ENCODE results near the gene CLIP3. TPM values are rescaled to one million over a fixed set of nuclear protein-coding genes. Genes with fewer than 3 reads are reported as not detected.

CLIP3 gene
- total RNA-seq, 1 experiment from 2014 or later: 4.2 TPM

GRCh38 chr19:36047835-36048234 lies 15.2 kb upstream of the CLIP3 start:
- ChIA-PET POLR2A (ENCODE audit: unreplicated experiment) (no interaction called here), CTCF (no interaction called here)
- no peaks in the 10 kb centered on the region for H3K9me3 ChIP-seq (ENCODE audit: insufficient read depth, low read depth)
- H3K79me2 ChIP-seq (ENCODE audit: low read depth): no peaks in the 10 kb centered on the region
- intact Hi-C loops (cut with micrococcal nuclease; ENCODE audit: unreplicated experiment): no loop called here
- no TSS peak for BruUV-seq (replicated peaks)
- H3K9me2 ChIP-seq (ENCODE audit: insufficient read depth): no peaks in the 10 kb centered on the region
- H2AFZ ChIP-seq: no peak overlapping the region
- H4K20me1 ChIP-seq (ENCODE audit: insufficient read depth): no peaks in the 10 kb centered on the region
- H3K27ac ChIP-seq: no peak overlapping the region
- H3K27me3 ChIP-seq (ENCODE audit: insufficient read depth, low read depth): no peaks in the 10 kb centered on the region
- H3K4me1 ChIP-seq (replicated peaks; ENCODE audit: insufficient read depth): 0 out of 2 replicates have a peak, but pooled peaks cover 2% of the 10 kb centered on the region
- peaks cover 10% of the 10 kb centered on the region; the same call in 1 of the 2 replicates for H3F3A ChIP-seq (ENCODE audit: insufficient read depth, low read depth)
- TF ChIP-seq, protein P1, sequence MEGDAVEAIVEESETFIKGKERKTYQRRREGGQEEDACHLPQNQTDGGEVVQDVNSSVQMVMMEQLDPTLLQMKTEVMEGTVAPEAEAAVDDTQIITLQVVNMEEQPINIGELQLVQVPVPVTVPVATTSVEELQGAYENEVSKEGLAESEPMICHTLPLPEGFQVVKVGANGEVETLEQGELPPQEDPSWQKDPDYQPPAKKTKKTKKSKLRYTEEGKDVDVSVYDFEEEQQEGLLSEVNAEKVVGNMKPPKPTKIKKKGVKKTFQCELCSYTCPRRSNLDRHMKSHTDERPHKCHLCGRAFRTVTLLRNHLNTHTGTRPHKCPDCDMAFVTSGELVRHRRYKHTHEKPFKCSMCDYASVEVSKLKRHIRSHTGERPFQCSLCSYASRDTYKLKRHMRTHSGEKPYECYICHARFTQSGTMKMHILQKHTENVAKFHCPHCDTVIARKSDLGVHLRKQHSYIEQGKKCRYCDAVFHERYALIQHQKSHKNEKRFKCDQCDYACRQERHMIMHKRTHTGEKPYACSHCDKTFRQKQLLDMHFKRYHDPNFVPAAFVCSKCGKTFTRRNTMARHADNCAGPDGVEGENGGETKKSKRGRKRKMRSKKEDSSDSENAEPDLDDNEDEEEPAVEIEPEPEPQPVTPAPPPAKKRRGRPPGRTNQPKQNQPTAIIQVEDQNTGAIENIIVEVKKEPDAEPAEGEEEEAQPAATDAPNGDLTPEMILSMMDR (conservative IDR thresholded peaks at IDR 0.05): no peak
- TF ChIP-seq EZH2 (IDR thresholded peaks at IDR 0.05; ENCODE audit: low read depth): no peak
- H3K36me3 ChIP-seq (ENCODE audit: low read depth): no peaks in the 10 kb centered on the region
- no peak overlapping the region for H3K4me3 ChIP-seq
- no peak for DNase-seq
- no peak overlapping the region for H3K4me2 ChIP-seq

- no peak overlapping the region for H3K4me3 ChIP-seq
- POLR2A ChIA-PET (ENCODE audit: unreplicated experiment): no interaction called here
- BruUV-seq (replicated peaks): no TSS peak
- intact Hi-C loops (cut with micrococcal nuclease; ENCODE audit: unreplicated experiment): no loop called here
- H3F3A ChIP-seq (ENCODE audit: insufficient read depth, low read depth): peaks cover 1% of the 10 kb centered on the region; the same call in 1 of the 2 replicates
- no peak overlapping the region for H3K27ac ChIP-seq
- CTCF ChIA-PET: no interaction called here
- no peak overlapping the region for H3K4me2 ChIP-seq
- TF ChIP-seq, protein P1 (conservative IDR thresholded peaks at IDR 0.05): no peak
- TF ChIP-seq EZH2 (IDR thresholded peaks at IDR 0.05; ENCODE audit: low read depth): no peak
- no peaks in the 10 kb centered on the region for H3K36me3 ChIP-seq (ENCODE audit: low read depth)
- H3K27me3 ChIP-seq (ENCODE audit: insufficient read depth, low read depth): no peaks in the 10 kb centered on the region
- peaks cover 2% of the 10 kb centered on the region for H3K4me1 ChIP-seq (replicated peaks; ENCODE audit: insufficient read depth)
- no peak for DNase-seq
- no peaks in the 10 kb centered on the region for H3K9me2 ChIP-seq (ENCODE audit: insufficient read depth)
- no peaks in the 10 kb centered on the region for H3K9me3 ChIP-seq (ENCODE audit: insufficient read depth, low read depth)
- no peaks in the 10 kb centered on the region for H3K79me2 ChIP-seq (ENCODE audit: low read depth)
- no peaks in the 10 kb centered on the region for H4K20me1 ChIP-seq (ENCODE audit: insufficient read depth)
- H2AFZ ChIP-seq: no peak overlapping the region
Measured at GRCh38 chr19:36046443-36047050, 13.9 kb upstream of the CLIP3 start.

- ChIA-PET POLR2A (ENCODE audit: unreplicated experiment) (no interaction called here), CTCF (interaction anchor here (0.7 kb wide), 1 partner anchor 71 kb away, joined by 3 read pairs; no protein-coding TSS in a partner anchor)
- Histone ChIP-seq H3K4me1 (replicated peaks; ENCODE audit: insufficient read depth) (peaks cover 8% of the 10 kb centered on the region), H3K27me3 (ENCODE audit: insufficient read depth, low read depth) (no peaks in the 10 kb centered on the region), H3K36me3 (ENCODE audit: low read depth) (no peaks in the 10 kb centered on the region), H3K4me2 (no peak overlapping the region), H3K9me2 (ENCODE audit: insufficient read depth) (no peaks in the 10 kb centered on the region), H3K79me2 (ENCODE audit: low read depth) (no peaks in the 10 kb centered on the region), H2AFZ (no peak overlapping the region), H4K20me1 (ENCODE audit: insufficient read depth) (no peaks in the 10 kb centered on the region), H3F3A (ENCODE audit: insufficient read depth, low read depth) (peaks cover 9% of the 10 kb centered on the region; the same call in 1 of the 2 replicates), H3K4me3 (no peak overlapping the region), H3K27ac (no peak overlapping the region), H3K9me3 (ENCODE audit: insufficient read depth, low read depth) (no peaks in the 10 kb centered on the region)
- TF ChIP-seq, protein P1 (conservative IDR thresholded peaks at IDR 0.05): no peak
- no peak for TF ChIP-seq EZH2 (IDR thresholded peaks at IDR 0.05; ENCODE audit: low read depth)
- intact Hi-C loops (cut with micrococcal nuclease; ENCODE audit: unreplicated experiment): no loop called here
- DNase-seq: no peak
- no TSS peak for BruUV-seq (replicated peaks)
Measured at GRCh38 chr19:36043952-36044351, 11.3 kb upstream of the CLIP3 start.
